CD4-positive, alpha-beta T cell treated with Interleukin-1 beta for 1 hour (primary cell): ENCODE measurements around the gene TPSB2.
"Not testable (repeated sequence)": the region's sequence is repeated elsewhere in the genome, so short reads cannot be mapped to it uniquely, and the experiment has no call there.

Source experiments
- DNase-seq, 2 donors: peaks; one replicate each; pipeline ENCODE4 v3.0.0-alpha.2; 2020 to 2022

Gene TPSB2

GRCh38 chr16:1240436-1240835 lies 10.5 kb upstream of the TPSB2 start, which contains the start of gene TPSAB1:
TPSAB1 (plus strand) TSS chr16:1240705; CDS start chr16:1240939, 234 bp downstream.
- DNase-seq: not testable (repeated sequence)

- DNase-seq: not testable (repeated sequence)
Observed at GRCh38 chr16:1239575-1239974, 9.6 kb upstream of the TPSB2 start.

- not testable (repeated sequence) for DNase-seq
Observed at GRCh38 chr16:1238909-1239308, 8.9 kb upstream of the TPSB2 start.

DNA sequence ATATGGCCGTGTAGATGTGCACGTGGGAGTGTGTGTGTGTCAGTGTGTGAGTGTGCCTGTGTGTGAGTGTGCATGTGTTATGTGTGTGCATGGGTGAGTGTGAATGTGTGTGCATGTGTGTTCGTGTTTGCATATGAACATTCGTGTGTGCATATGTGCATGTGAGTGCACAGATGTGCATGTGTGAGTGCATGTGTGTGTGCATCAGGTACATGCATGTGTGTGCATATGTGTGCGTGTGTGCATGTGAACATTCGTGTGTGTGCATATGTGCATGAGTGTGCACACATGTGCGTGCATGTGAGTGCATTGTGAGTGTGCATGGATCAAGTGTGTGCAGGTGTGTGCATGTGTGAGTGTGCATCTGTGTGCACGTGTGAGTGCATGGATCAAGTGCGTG lies 8.0 kb upstream of the TPSB2 start:
- DNase-seq: no peak

GRCh38 chr16:1236659-1237058 lies 6.7 kb upstream of the TPSB2 start:
- not testable (repeated sequence) for DNase-seq

- DNase-seq: not testable (repeated sequence)
Observed at GRCh38 chr16:1232049-1232748, 2.2 kb upstream of the TPSB2 start.

GRCh38 chr16:1231301-1231700 lies 1.3 kb upstream of the TPSB2 start:
- not testable (repeated sequence) for DNase-seq

DNA sequence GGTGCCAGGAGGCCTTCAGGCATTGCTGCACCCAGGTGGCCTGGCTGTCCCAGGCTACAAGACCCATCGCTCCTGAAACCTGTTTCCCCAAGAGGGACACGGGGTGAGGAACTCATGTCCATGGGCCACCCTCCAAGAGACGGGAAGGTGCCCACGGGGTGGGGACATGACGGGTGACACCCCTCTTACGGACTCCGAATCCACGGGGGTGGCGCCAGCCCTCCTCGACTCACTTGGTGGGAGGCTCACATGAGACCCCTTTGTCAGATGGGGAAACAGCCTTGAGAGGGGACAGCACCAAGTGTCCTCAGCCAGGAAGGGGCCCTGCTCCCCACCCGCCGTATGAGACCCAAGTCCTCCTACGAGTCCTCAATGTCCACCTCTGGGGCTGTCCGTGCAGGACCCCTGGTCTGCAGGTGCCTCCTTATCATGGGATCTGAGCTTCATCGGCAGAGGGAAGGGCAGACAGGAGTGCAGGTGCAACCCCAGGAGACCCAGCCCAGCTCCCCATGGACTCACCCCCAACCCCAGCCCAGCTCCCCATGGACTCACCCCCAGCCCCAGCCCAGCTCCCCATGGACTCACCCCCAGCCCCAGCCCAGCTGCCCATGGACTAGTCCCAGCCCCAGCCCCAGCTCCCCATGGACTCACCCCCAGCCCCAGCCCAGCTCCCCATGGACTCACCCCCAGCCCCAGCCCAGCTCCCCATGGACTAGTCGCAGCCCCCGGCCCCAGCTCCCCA lies 658 bp upstream of the TPSB2 start:
- DNase-seq: not testable (repeated sequence)

- not testable (repeated sequence) for DNase-seq
Observed at GRCh38 chr16:1229476-1229875, 508 bp downstream of the TPSB2 start.

DNA sequence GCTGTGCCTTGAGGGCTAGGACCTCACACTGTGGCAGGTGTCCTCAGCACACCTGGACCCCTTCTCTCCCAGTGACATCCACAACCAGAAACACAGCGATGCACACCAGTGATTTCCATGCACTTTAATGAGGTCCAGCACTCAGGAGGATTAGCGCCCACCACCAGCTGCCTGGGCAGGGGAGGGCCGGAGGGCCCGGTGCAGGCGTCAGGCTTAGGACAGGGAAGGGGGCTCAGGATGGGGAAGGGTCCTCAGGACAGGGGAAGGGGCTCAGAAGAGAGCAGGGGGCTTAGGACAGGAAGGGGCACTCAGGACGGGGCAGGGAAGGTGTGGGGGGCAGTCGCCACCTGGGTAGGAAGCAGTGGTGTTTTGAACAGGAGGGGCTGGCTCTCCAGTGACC lies 1.8 kb downstream of the TPSB2 start:
- not testable (repeated sequence) for DNase-seq

DNA sequence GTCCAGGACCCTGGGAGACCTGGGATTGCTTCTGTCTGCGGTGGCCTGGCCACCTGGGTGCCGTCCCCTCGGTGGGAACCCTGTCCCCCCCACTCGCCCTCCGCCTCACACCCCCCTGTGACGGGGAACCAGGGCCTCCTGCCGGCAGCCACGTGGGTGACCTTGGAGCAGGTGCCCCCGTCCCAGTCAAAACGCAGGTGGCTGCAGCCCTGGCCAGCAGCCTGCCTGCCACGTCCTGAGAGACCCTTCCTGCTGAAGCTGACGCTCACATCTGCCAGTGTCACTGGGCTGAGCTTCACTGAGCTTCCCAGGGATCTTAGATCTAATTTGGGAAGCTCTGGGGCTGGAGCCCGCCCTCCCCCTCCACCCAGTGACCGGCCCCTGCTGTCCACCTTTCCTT lies 3.3 kb downstream of the TPSB2 start:
- DNase-seq: not testable (repeated sequence)

DNA sequence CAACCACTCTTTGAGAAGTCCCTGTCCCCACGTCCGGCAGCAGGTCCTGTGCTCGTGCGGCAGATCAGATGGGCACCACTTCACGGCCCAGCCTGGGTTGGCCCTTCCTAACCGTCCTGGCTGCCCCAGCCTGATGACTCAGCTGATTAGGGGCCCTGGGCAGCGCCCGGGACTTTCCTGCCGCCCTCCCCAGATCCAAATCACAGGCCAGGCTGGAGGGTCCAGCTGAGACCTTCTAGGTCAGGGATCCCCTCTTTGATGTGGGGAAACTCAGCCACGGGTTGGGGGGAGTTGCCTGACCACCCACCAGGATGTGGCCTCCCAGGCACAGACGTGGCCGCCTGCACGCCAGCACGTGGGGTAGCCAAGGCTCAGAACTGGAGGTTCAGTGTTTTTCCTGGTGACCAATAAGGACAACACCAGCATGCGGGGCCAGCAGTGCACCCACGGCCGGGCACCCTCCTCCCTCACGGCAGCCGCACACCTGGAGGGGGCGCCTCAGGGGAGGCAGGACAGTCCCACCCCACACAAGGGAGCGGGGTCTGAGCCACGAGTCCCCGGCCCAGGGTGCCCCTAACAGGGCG lies 4.2 kb downstream of the TPSB2 start:
- not testable (repeated sequence) for DNase-seq

- DNase-seq: no peak
Observed at GRCh38 chr16:1225051-1225451, 4.9 kb downstream of the TPSB2 start, which contains the start of gene TPSG1. TPSG1 (minus strand) TSS chr16:1225268; CDS start chr16:1225252, 16 bp downstream.

GRCh38 chr16:1224558-1224957 lies 5.4 kb downstream of the TPSB2 start:
- DNase-seq: no peak

GRCh38 chr16:1223355-1224214 lies 6.4 kb downstream of the TPSB2 start:
- no peak for DNase-seq

GRCh38 chr16:1222553-1223354 lies 7.2 kb downstream of the TPSB2 start:
- no peak for DNase-seq

DNA sequence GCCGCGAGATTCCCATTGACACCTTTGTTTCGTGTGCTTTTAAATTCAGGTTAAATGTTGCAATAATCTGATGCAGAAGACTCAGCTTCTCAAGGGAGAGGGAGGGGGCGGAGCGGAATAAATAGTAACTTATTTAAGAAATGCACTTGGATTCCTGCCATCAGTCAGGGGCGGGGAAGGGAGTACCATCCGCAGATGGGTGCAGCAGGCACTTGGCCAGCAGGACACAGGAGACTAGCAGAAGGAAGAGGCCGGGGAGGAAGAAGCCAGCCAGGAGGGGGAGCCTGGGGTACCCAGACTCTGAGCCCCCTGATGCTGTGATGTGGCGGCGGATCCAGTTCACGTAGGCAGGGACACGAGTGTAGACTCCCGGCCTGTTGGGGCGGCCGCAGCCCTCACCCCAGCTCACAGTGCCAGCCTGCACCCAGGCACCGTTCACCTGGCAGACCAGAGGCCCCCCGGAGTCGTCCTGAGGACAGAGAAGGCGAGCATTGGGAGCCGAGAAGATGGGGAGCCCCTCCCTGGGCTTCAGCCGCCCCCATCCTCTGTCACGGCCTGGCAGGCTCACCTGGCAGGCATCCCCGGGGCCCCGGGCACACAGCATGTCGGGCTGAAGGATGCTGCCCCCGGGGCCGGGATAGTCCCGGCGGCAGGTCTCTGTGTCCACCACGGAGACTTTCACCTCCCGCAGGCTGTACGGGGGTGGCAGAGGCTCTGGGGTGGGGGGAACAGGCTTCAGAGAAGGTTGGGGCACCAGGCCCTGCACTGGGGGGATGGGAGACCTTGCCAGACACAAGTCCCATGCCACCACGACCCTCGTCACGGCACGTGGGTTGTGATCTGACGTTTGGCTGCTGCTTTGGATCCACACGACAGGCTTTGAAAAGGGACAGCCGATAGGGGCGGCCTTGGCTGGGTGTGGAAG lies 8.1 kb downstream of the TPSB2 start:
- DNase-seq: no peak

GRCh38 chr16:1220841-1221627 lies 8.9 kb downstream of the TPSB2 start:
- no peak for DNase-seq

DNA sequence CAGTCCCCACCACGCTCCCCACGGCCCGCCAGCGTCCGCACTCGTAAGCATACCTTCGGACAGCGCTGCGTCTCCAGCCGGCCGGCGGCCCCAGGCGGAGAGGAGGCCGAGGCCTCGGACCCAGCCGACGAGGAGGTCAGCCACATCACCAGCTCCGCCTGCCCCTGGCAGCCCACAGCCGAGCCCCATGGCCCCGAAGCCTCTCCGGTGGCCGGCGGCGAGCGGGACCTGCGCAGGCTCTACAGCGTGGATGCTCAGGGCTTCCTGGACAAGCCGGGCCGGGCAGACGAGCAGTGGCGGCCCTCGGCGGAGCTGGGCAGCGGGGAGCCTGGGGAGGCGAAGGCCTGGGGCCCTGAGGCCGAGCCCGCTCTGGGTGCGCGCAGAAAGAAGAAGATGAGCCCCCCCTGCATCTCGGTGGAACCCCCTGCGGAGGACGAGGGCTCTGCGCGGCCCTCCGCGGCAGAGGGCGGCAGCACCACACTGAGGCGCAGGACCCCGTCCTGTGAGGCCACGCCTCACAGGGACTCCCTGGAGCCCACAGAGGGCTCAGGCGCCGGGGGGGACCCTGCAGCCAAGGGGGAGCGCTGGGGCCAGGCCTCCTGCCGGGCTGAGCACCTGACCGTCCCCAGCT lies 9.8 kb downstream of the TPSB2 start:
- DNase-seq: no peak
